Pancreas (tissue), 10 donors: ENCODE results near the gene VPS4A. TPM values are rescaled to one million over a fixed set of nuclear protein-coding genes. Genes with fewer than 3 reads are reported as not detected.

ENCODE experiments used
- ATAC-seq, 4 donors: fragments of 200-7000 bp; cut with Tn5 transposase; one replicate each; pipeline versions ENCODE4 v1.8.0 to v1.9.1; 2020; ENCODE audit warnings: mild to moderate bottlenecking in 4 of 4, moderate library complexity in 4 of 4
- DNase-seq, 6 donors: peaks; one replicate each; pipeline ENCODE4 v3.0.0-alpha.2; 2020
- FAIRE-seq: peaks from 2 replicates; lab custom pipeline; 2012; peaks lifted over from hg19 to GRCh38; lab: Jason Lieb, UNC
- H3K27ac ChIP-seq, 4 donors: fragments of 200-600 bp; sonication (generic); 1 replicate in 3 of 4; 2 replicates in 1 of 4; pipeline versions ENCODE4 v1.5.0 to v1.8.0; 2020
- H3K27me3 ChIP-seq, 4 donors: fragments of 200-600 bp; one replicate each; pipeline ENCODE4 v1.8.0; 2021
- H3K36me3 ChIP-seq, 3 donors: fragments of 200-600 bp; sonication (generic) in 1 of 3; one replicate each; pipeline versions ENCODE4 v1.5.0 to v1.8.0; 2020 to 2021
- H3K4me1 ChIP-seq, 3 donors: fragments of 200-600 bp; one replicate each; pipeline ENCODE4 v1.8.0; 2021
- H3K4me3 ChIP-seq, 4 donors: fragments of 200-600 bp; sonication (generic) in 2 of 4; one replicate each; pipeline versions ENCODE4 v1.5.0 to v1.8.0; 2020 to 2021
- H3K9me3 ChIP-seq, 4 donors: fragments of 200-600 bp; one replicate each; pipeline ENCODE4 v1.8.0; 2021
- CTCF ChIP-seq, 4 donors: fragments of 200-600 bp; sonication (generic) in 3 of 4; IDR thresholded peaks; one replicate each; pipeline versions ENCODE4 v1.5.0 to v1.8.0; 2021; ENCODE audit warnings: antibody characterized with exemption in 4 of 4
- WGBS, 2 donors: extraction: QIAGEN DNeasy Blood & Tissue Kit; methylation state at CpG; one replicate each; pipeline ENCODE4 v1.1.7; 2013; 5-methylcytosine and 5-hydroxymethylcytosine counted together
- intact Hi-C, 3 donors: fragments of 100-400 bp; cut with DNase I; formaldehyde crosslinking; loops; one replicate each; pipeline versions ENCODE4 v1.11.1 to v1.14.2; 2022
- polyA plus RNA-seq, 2 donors: library from polyadenylated mRNA; stranded (reverse); fragments of 200-250 nt; gene quantifications; one replicate each; pipeline ENCODE4 v1.2.3, GENCODE V29; 2013
- total RNA-seq, 6 donors: library from RNA; stranded (reverse); fragmentation: NEBNext Ultra II Directional in 4 of 6; extraction: Animal tissue kit (Norgen Biotek cat#: 25700) in 4 of 6; gene quantifications; one replicate each; pipeline versions ENCODE4 v1.2.1 to v1.2.4, GENCODE V29; 2021 to 2023
- donor health status: healthy with polysubstance abuse.
- donor health status: DM: no; HTN: no; CAD: no; lungs with moderate emphysema.
- donor health status: DM: no; HTN: no; CAD: no.
- donor health status: control.
- donor health status: control.
- donor health status: Bipolar disorder and iron deficiency.
- donor health status: DM: yes; HTN: yes; CAD: no.
- donor health status: DM: no; HTN: no; CAD: no.
- donor health status: DM: no; HTN: no; CAD: no.
- donor health status: DM: yes; HTN: yes; CAD: no.

The VPS4A gene
- total and polyA plus RNA-seq, 8 donors: 15.6 to 34.8 (median 20.5) TPM

- H3K9me3 ChIP-seq: no peaks in the 10 kb centered on the region
- peak overlapping the region; percentile 80 to 95 (median 85) for H3K4me3 ChIP-seq
- WGBS, 2 donors: 4 to 6% methylated on average over 16 of the region's 16 CpGs
- DNase-seq: peak in 2 of 6 donors; percentile 21 to 43
- FAIRE-seq: no peak
- TF ChIP-seq CTCF (IDR thresholded peaks at IDR 0.05): no peak
- intact Hi-C loops: no loop called here
- peak overlapping the region; percentile 83 to 94 (median 88) for H3K27ac ChIP-seq
- peaks cover 0 to 6% (median 2%) of the 10 kb centered on the region in 3 donors for H3K36me3 ChIP-seq
- H3K27me3 ChIP-seq: no peaks in the 10 kb centered on the region
- ATAC-seq: peak in 3 of 4 donors; percentile 4 to 7 (median 5)
- H3K4me1 ChIP-seq: peaks cover 6 to 22% (median 20%) of the 10 kb centered on the region in 3 donors
Observed at GRCh38 chr16:69340095-69340644, 29.0 kb downstream of the VPS4A start.

GRCh38 chr16:69344171-69344570, 33.0 kb downstream of the VPS4A start:
- H3K27ac ChIP-seq: no peak overlapping the region
- FAIRE-seq: no peak
- ATAC-seq: no peak
- no peak for TF ChIP-seq CTCF (IDR thresholded peaks at IDR 0.05)
- DNase-seq: no peak
- peaks cover under 1 to 12% (median 8%) of the 10 kb centered on the region in 3 donors for H3K4me1 ChIP-seq
- 93 to 96% methylated on average over 5 of the region's 5 CpGs for WGBS, 2 donors
- intact Hi-C loops: no loop called here
- H3K36me3 ChIP-seq: peaks cover 0 to 5% (median 0%) of the 10 kb centered on the region in 3 donors
- no peaks in the 10 kb centered on the region for H3K9me3 ChIP-seq
- H3K4me3 ChIP-seq: no peak overlapping the region
- no peaks in the 10 kb centered on the region for H3K27me3 ChIP-seq

- H3K36me3 ChIP-seq: peaks cover 0 to 10% (median 0%) of the 10 kb centered on the region in 3 donors
- H3K27me3 ChIP-seq: no peaks in the 10 kb centered on the region
Observed at GRCh38 chr16:69345923-69346322, 34.8 kb downstream of the VPS4A start.

GRCh38 chr16:69346683-69347082, 35.5 kb downstream of the VPS4A start:
- no peaks in the 10 kb centered on the region for H3K9me3 ChIP-seq
- no peak overlapping the region for H3K4me3 ChIP-seq
- no peak for DNase-seq
- no peak for ATAC-seq
- peaks cover 6 to 10% (median 7%) of the 10 kb centered on the region in 3 donors for H3K4me1 ChIP-seq
- intact Hi-C loops: no loop called here
- no peak for TF ChIP-seq CTCF (IDR thresholded peaks at IDR 0.05)
- H3K27me3 ChIP-seq: no peaks in the 10 kb centered on the region
- H3K27ac ChIP-seq: no peak overlapping the region
- peaks cover 0 to 10% (median 0%) of the 10 kb centered on the region in 3 donors for H3K36me3 ChIP-seq
- WGBS, 2 donors: 80 to 87% methylated on average over 6 of the region's 6 CpGs
- no peak for FAIRE-seq

More at GRCh38 chr16:69345923-69346322, 34.8 kb downstream of the VPS4A start:
- ATAC-seq (no peak), DNase-seq (no peak), FAIRE-seq (no peak)
- H3K9me3 ChIP-seq: no peaks in the 10 kb centered on the region
- no peak overlapping the region for H3K27ac ChIP-seq
- intact Hi-C loops: no loop called here
- peaks cover 6 to 11% (median 10%) of the 10 kb centered on the region in 3 donors for H3K4me1 ChIP-seq
- WGBS, 2 donors: 71 to 84% methylated on average over 4 of the region's 4 CpGs
- no peak for TF ChIP-seq CTCF (IDR thresholded peaks at IDR 0.05)
- no peak overlapping the region for H3K4me3 ChIP-seq

GRCh38 chr16:69348222-69348621, 37.1 kb downstream of the VPS4A start:
- peaks cover 0 to 10% (median 0%) of the 10 kb centered on the region in 3 donors for H3K36me3 ChIP-seq
- intact Hi-C loops: no loop called here
- H3K4me1 ChIP-seq: peaks cover 7 to 15% (median 11%) of the 10 kb centered on the region in 3 donors
- WGBS, 2 donors: 91 to 98% methylated on average over 6 of the region's 6 CpGs
- no peak overlapping the region for H3K27ac ChIP-seq
- DNase-seq (no peak), ATAC-seq (no peak), FAIRE-seq (no peak)
- no peak for TF ChIP-seq CTCF (IDR thresholded peaks at IDR 0.05)
- H3K4me3 ChIP-seq: no peak overlapping the region
- no peaks in the 10 kb centered on the region for H3K9me3 ChIP-seq
- H3K27me3 ChIP-seq: no peaks in the 10 kb centered on the region
